ENCODE results near the gene DHRSX. TPM values are rescaled to one million over a fixed set of nuclear protein-coding genes. Genes with fewer than 3 reads are reported as not detected.
"Not testable (repeated sequence)": the region's sequence is repeated elsewhere in the genome, so short reads cannot be mapped to it uniquely, and the experiment has no call there.

The DHRSX gene
- total RNA-seq, 2 donors from 2014 or later: 24.2 to 37.1 TPM

DNA sequence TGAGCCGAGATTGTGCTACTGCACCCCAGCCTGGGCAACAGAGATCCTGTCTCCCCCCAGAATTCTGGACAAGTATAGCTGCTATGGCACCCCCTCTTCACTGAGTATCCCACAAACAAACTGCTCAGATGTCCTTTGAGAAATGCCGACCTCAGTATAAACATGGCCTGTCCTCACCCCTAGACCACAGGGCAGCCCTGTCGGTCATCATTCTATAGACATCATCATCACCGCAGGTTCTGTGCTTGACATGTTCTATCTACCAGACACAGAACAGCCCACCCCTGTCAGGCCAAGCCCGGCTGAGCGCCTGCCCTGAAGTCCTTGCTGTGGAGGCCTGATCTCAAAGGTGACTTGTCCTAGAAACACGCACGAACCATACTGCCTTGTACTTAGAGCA is 232.9 kb downstream of the DHRSX start:
- H3K27ac ChIP-seq: no peak overlapping the region
- no peaks in the 10 kb centered on the region for H3K36me3 ChIP-seq
- H3K27me3 ChIP-seq (replicated peaks; ENCODE audit: insufficient read depth): no peaks in the 10 kb centered on the region
- DNase-seq (ENCODE audit: low spot score): no peak
- H3K9me3 ChIP-seq: no peaks in the 10 kb centered on the region
- TF ChIP-seq POLR2A (IDR thresholded peaks at IDR 0.05) (no peak), POLR2AphosphoS5 (IDR thresholded peaks at IDR 0.05) (no peak)
- TF ChIP-seq, protein P1, sequence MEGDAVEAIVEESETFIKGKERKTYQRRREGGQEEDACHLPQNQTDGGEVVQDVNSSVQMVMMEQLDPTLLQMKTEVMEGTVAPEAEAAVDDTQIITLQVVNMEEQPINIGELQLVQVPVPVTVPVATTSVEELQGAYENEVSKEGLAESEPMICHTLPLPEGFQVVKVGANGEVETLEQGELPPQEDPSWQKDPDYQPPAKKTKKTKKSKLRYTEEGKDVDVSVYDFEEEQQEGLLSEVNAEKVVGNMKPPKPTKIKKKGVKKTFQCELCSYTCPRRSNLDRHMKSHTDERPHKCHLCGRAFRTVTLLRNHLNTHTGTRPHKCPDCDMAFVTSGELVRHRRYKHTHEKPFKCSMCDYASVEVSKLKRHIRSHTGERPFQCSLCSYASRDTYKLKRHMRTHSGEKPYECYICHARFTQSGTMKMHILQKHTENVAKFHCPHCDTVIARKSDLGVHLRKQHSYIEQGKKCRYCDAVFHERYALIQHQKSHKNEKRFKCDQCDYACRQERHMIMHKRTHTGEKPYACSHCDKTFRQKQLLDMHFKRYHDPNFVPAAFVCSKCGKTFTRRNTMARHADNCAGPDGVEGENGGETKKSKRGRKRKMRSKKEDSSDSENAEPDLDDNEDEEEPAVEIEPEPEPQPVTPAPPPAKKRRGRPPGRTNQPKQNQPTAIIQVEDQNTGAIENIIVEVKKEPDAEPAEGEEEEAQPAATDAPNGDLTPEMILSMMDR (IDR thresholded peaks at IDR 0.05): no peak
- WGBS: 92% methylated on average over 8 of the region's 8 CpGs
- H3K4me1 ChIP-seq (replicated peaks): no peaks in the 10 kb centered on the region
- H3K4me3 ChIP-seq: no peak overlapping the region
- intact Hi-C loops (cut with DNase I): no loop called here

DNA sequence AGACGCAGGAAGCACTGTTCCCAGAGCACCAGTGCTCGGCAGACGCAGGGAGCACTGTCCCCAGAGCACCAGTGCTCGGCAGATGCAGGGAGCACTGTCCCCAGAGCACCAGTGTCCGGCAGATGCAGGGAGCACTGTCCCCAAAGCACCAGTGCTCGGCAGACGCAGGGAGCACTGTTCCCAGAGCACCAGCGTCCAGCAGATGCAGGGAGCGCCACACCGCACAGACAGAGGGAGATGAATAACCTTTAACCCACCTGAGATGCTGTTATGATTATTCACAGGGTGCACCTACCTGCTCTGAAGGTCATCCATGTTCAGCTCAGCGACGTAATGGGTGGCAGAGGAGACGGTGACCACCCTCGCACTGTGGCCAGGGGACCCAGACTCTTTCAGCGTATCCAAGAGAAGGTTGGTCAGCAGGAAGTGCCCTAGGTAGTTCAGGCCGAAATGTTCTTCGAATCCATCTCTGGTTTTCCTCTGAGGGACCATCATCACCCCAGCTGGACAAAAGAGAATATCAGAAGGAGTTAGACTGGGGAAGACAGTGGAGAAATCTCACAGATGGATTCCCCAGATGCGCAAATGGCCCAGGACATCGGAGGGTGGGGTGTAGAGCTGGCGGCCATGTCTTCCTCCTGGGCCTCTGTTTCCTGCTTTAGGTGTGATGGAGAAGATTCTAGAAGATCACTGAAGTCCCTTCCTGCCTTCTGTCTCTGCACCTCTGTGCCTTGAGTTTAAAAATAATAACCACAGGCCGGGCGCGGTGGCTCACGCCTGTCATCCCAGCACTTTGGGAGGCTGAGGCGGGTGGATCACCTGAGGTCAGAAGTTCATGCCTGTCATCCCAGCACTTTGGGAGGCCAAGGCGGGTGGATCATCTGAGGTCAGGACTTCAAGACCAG is 234.1 kb downstream of the DHRSX start:
- Histone ChIP-seq H3K4me1 (replicated peaks) (peaks cover 2% of the 10 kb centered on the region), H3K36me3 (no peaks in the 10 kb centered on the region), H3K4me3 (no peak overlapping the region), H3K27me3 (replicated peaks; ENCODE audit: insufficient read depth) (no peaks in the 10 kb centered on the region), H3K9me3 (no peaks in the 10 kb centered on the region), H3K27ac (no peak overlapping the region)
- 96% methylated on average over 23 of the region's 26 CpGs for WGBS
- intact Hi-C loops (cut with DNase I): no loop called here
- TF ChIP-seq, protein P1 (IDR thresholded peaks at IDR 0.05): no peak
- TF ChIP-seq POLR2A (IDR thresholded peaks at IDR 0.05) (no peak), POLR2AphosphoS5 (IDR thresholded peaks at IDR 0.05) (no peak)
- no peak for DNase-seq (ENCODE audit: low spot score)

DNA sequence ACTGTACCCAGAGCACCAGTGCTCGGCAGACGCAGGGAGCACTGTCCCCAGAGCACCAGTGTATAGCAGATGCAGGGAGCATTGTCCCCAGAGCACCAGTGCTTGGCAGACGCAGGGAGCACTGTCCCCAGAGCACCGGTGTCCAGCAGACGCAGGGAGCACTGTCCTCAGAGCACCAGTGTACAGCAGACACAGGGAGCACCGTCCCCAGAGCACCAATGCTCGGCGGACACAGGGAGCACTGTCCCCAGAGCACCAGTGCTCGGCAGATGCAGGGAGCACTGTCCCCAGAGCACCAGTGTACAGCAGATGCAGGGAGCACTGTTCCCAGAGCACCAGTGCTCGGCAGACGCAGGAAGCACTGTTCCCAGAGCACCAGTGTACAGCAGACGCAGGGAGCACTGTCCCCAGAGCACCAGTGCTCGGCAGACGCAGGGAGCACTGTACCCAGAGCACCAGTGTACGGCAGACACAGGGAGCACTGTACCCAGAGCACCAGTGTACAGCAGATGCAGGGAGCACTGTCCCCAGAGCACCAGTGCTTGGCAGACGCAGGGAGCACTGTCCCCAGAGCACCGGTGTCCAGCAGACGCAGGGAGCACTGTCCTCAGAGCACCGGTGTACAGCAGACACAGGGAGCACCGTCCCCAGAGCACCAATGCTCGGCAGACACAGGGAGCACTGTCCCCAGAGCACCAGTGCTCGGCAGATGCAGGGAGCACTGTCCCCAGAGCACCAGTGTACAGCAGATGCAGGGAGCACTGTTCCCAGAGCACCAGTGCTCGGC is 234.9 kb downstream of the DHRSX start:
- 96% methylated on average over 14 of the region's 23 CpGs for WGBS

DNA sequence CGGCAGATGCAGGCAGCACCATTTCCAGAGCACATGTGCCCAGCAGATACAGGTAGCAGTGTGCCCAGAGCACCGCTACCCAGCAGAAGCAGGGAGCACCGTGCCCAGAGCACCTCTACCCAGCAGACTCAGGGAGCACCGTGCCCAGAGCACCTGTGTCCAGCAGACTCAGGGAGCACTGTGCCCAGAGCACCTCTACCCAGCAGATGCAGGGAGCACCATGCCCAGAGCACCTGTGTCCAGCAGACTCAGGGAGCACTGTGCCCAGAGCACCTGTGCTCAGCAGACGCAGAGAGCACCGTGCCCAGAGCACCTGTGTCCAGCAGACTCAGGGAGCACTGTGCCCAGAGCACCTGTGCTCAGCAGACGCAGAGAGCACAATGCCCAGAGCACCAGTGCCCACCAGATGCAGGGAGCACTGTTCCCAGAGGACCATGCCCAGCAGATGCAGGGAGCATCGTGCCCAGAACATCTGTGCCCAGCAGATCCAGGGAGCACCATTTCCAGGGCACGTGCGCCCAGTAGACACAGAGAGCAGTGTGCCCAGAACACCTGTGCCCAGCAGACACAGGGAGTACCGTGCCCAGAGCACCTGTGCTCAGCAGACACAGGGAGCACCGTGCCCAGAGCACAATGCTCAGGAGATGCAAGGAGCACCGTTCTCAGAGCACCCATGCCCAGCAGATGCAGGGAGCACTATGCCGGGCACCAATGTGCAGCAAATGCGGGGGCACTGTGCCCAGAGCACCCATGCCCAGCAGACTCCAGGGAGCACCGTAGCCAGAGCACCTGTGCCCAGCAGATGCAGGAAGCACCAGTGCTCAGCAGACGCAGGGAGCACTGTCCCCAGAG is 236.4 kb downstream of the DHRSX start:
- intact Hi-C loops (cut with DNase I): no loop called here
- Histone ChIP-seq H3K4me3 (no peak overlapping the region), H3K4me1 (replicated peaks) (peaks cover 2% of the 10 kb centered on the region), H3K27ac (no peak overlapping the region), H3K27me3 (replicated peaks; ENCODE audit: insufficient read depth) (no peaks in the 10 kb centered on the region), H3K9me3 (no peaks in the 10 kb centered on the region), H3K36me3 (no peaks in the 10 kb centered on the region)
- no peak for DNase-seq (ENCODE audit: low spot score)
- no peak for TF ChIP-seq POLR2A (IDR thresholded peaks at IDR 0.05)
- TF ChIP-seq, protein P1 (IDR thresholded peaks at IDR 0.05): no peak
- TF ChIP-seq POLR2AphosphoS5 (IDR thresholded peaks at IDR 0.05): no peak
- WGBS: 85% methylated on average over 14 of the region's 17 CpGs

More for the DNA sequence above, 234.9 kb downstream of the DHRSX start:
- H3K9me3 ChIP-seq; intact Hi-C loops (cut with DNase I); DNase-seq (ENCODE audit: low spot score); H3K4me3 ChIP-seq; H3K27ac ChIP-seq; H3K36me3 ChIP-seq; H3K4me1 ChIP-seq (replicated peaks); H3K27me3 ChIP-seq (replicated peaks; ENCODE audit: insufficient read depth): not testable (repeated sequence)

DNA sequence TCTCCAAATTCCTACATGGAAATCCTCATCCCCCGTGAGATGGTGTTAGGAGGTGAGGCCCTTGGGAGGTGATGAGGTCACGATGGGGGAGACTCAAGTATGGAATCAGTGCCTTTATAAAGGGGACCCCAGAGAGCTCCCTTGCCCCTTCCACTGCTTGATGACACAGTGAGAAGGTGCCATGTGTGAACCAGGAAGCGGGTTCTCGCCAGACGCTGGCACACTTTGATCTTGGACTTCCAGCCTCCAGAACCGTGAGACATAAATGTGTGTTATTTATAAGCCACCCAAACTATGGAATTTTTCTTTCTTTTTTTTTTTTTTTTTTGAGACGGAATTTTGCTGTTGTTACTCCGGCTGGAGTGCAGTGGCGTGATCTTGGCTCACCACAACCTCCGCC is 237.6 kb downstream of the DHRSX start:
- TF ChIP-seq, protein P1 (IDR thresholded peaks at IDR 0.05): no peak
- no peak overlapping the region for H3K27ac ChIP-seq

More for the DNA sequence above, 237.6 kb downstream of the DHRSX start:
- intact Hi-C loops (cut with DNase I): no loop called here
- Histone ChIP-seq H3K9me3 (no peaks in the 10 kb centered on the region), H3K27me3 (replicated peaks; ENCODE audit: insufficient read depth) (no peaks in the 10 kb centered on the region), H3K4me1 (replicated peaks) (peaks cover 2% of the 10 kb centered on the region), H3K36me3 (no peaks in the 10 kb centered on the region), H3K4me3 (no peak overlapping the region)
- 95% methylated on average over 10 of the region's 10 CpGs for WGBS
- no peak for DNase-seq (ENCODE audit: low spot score)

Data from prostate gland (tissue), 2 donors.